WTC11 (cell line): ENCODE measurements around the gene KCNQ2.

Experiments used
- CREB1 ChIP-seq: sonication (generic); formaldehyde crosslinking; IDR thresholded peaks from 2 replicates; pipeline ENCODE4 v1.8.0; 2023; ENCODE audit warnings: mild to moderate bottlenecking, missing genetic modification reagents
- ELF4 ChIP-seq: sonication (generic); formaldehyde crosslinking; IDR thresholded peaks from 2 replicates; pipeline ENCODE4 v1.8.1; 2022; ENCODE audit warnings: low read depth, mild to moderate bottlenecking, moderate library complexity, missing genetic modification reagents
- ESRRA ChIP-seq: sonication (generic); formaldehyde crosslinking; IDR thresholded peaks from 2 replicates; pipeline ENCODE4 v1.8.1; 2022; ENCODE audit warnings: mild to moderate bottlenecking, missing genetic modification reagents, borderline replicate concordance
- NFYB ChIP-seq: sonication (generic); formaldehyde crosslinking; conservative IDR thresholded peaks from 2 replicates; pipeline ENCODE4 v1.8.0; 2022; ENCODE audit warnings: low read depth, missing genetic modification reagents
- NR1H2 ChIP-seq: sonication (generic); formaldehyde crosslinking; IDR thresholded peaks from 2 replicates; pipeline ENCODE4 v1.9.0; 2021; ENCODE audit warnings: mild to moderate bottlenecking, moderate library complexity, missing genetic modification reagents
- NR3C1 ChIP-seq: sonication (generic); formaldehyde crosslinking; conservative IDR thresholded peaks from 2 replicates; pipeline ENCODE4 v1.8.1; 2023; ENCODE audit warnings: low read depth, mild to moderate bottlenecking, missing genetic modification reagents
- RORB ChIP-seq: fragments of 250-450 bp; sonication (Bioruptor Pico); IDR thresholded peaks from 2 replicates; pipeline ENCODE4 v1.9.0; 2021; ENCODE audit warnings: mild to moderate bottlenecking
- SP1 ChIP-seq: sonication (generic); formaldehyde crosslinking; conservative IDR thresholded peaks from 2 replicates; pipeline ENCODE4 v1.8.1; 2022; ENCODE audit warnings: missing genetic modification reagents
- ZNF121 ChIP-seq: sonication (generic); formaldehyde crosslinking; IDR thresholded peaks from 2 replicates; pipeline ENCODE4 v1.8.0; 2023; ENCODE audit warnings: missing genetic modification reagents
- ZNF671 ChIP-seq: fragments of 250-450 bp; sonication (Bioruptor Pico); IDR thresholded peaks from 2 replicates; pipeline ENCODE4 v1.8.0; 2021; ENCODE audit warnings: mild to moderate bottlenecking
- TF ChIP-seq, protein P1 (sequence below): fragments of 200-600 bp; IDR thresholded peaks from 2 replicates; pipeline ENCODE4 v1.8.0; 2022; ENCODE audit warnings: antibody characterized with exemption
- TF ChIP-seq, protein P2 (sequence below): fragments of 250-450 bp; sonication (Bioruptor Pico); IDR thresholded peaks from 2 replicates; pipeline ENCODE4 v1.8.0; 2021; ENCODE audit warnings: mild to moderate bottlenecking
- TF ChIP-seq, protein P3 (sequence below): sonication (generic); formaldehyde crosslinking; IDR thresholded peaks from 2 replicates; pipeline ENCODE4 v1.8.0; 2022; ENCODE audit warnings: mild to moderate bottlenecking, missing genetic modification reagents
- TF ChIP-seq, protein P4 (sequence below): fragments of 250-450 bp; sonication (Bioruptor Pico); IDR thresholded peaks from 2 replicates; pipeline ENCODE4 v2.1.2; 2022; ENCODE audit warnings: mild to moderate bottlenecking, moderate library complexity

DNA sequence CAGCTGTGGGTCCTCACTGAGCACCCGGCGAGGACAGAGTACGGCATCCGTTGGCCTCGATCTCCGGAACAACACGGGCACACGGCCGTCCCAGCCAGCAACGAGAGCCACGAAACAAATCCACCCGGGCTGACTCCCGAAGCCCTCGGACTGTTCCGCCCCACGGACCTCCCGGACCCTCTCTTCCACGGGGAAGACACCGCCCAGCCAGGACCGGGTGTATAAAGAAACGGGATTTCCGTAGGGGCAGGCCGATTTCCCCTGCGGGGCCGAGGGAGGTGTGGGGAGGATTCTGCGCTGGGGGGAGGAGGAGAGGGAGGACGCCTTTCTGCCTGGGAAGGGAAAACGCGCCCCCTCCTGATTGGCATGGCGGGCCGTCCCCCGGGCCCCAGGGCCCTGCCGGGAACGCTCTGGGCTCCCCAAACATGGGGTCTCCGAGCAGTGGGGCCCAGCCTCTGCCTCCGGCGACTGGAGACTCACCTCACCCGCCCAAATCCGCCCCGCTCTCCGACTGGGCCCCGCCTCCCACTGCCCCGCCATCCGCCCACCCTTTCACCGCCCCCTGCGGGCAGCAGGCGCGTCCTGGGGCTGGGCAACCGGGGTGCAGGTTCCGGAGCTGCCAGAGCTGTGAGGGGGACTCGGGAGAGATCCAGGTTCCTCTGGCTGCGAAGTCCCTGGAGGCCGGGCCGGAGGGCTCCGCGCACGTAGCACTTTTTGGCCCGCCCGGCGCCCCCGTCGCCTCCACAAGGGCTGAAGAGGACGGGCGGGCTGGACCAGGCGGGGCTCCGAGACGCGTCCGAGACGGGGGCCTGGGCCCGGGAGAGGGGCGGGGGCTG, 47.4 kb upstream of the KCNQ2 start:
- TF ChIP-seq NR3C1 (CRISPR knock-in tag) (no peak), ZNF121 (CRISPR knock-in tag) (no peak), CREB1 (CRISPR knock-in tag) (no peak), NR1H2 (no peak), ELF4 (CRISPR knock-in tag) (no peak), ESRRA (CRISPR knock-in tag) (no peak), NFYB (CRISPR knock-in tag) (no peak), ZNF671 (CRISPR knock-in tag) (no peak), SP1 (CRISPR knock-in tag) (no peak), RORB (no peak)
- TF ChIP-seq, protein P1, sequence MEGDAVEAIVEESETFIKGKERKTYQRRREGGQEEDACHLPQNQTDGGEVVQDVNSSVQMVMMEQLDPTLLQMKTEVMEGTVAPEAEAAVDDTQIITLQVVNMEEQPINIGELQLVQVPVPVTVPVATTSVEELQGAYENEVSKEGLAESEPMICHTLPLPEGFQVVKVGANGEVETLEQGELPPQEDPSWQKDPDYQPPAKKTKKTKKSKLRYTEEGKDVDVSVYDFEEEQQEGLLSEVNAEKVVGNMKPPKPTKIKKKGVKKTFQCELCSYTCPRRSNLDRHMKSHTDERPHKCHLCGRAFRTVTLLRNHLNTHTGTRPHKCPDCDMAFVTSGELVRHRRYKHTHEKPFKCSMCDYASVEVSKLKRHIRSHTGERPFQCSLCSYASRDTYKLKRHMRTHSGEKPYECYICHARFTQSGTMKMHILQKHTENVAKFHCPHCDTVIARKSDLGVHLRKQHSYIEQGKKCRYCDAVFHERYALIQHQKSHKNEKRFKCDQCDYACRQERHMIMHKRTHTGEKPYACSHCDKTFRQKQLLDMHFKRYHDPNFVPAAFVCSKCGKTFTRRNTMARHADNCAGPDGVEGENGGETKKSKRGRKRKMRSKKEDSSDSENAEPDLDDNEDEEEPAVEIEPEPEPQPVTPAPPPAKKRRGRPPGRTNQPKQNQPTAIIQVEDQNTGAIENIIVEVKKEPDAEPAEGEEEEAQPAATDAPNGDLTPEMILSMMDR, result no peak
- TF ChIP-seq, protein P2, sequence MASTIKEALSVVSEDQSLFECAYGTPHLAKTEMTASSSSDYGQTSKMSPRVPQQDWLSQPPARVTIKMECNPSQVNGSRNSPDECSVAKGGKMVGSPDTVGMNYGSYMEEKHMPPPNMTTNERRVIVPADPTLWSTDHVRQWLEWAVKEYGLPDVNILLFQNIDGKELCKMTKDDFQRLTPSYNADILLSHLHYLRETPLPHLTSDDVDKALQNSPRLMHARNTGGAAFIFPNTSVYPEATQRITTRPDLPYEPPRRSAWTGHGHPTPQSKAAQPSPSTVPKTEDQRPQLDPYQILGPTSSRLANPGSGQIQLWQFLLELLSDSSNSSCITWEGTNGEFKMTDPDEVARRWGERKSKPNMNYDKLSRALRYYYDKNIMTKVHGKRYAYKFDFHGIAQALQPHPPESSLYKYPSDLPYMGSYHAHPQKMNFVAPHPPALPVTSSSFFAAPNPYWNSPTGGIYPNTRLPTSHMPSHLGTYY (CRISPR knock-in tag), result no peak
- TF ChIP-seq, protein P3, sequence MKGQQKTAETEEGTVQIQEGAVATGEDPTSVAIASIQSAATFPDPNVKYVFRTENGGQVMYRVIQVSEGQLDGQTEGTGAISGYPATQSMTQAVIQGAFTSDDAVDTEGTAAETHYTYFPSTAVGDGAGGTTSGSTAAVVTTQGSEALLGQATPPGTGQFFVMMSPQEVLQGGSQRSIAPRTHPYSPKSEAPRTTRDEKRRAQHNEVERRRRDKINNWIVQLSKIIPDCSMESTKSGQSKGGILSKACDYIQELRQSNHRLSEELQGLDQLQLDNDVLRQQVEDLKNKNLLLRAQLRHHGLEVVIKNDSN (CRISPR knock-in tag), result no peak
- TF ChIP-seq, protein P4, sequence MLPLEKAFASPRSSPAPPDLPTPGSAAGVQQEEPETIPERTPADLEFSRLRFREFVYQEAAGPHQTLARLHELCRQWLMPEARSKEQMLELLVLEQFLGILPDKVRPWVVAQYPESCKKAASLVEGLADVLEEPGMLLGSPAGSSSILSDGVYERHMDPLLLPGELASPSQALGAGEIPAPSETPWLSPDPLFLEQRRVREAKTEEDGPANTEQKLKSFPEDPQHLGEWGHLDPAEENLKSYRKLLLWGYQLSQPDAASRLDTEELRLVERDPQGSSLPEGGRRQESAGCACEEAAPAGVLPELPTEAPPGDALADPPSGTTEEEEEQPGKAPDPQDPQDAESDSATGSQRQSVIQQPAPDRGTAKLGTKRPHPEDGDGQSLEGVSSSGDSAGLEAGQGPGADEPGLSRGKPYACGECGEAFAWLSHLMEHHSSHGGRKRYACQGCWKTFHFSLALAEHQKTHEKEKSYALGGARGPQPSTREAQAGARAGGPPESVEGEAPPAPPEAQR (CRISPR knock-in tag), result no peak
